PC-9 (cell line): ENCODE data around the gene CDK8. TPM values are rescaled to one million over a fixed set of nuclear protein-coding genes. Genes with fewer than 3 reads are reported as not detected.

ENCODE experiments used
- BruUV-seq: library from RNA; stranded (reverse); fragments of 400-500 nt; replicated peaks from 2 replicates; lab custom pipeline; 2021; lab: Mats Ljungman, UMichigan
- CTCF ChIA-PET: fragments of 300-600 bp; sonication (Branson Sonifier 250); formaldehyde crosslinking; loops from one replicate; lab custom pipeline; 2022; ENCODE audit warnings: antibody characterized with exemption; lab: Charles Lee
- POLR2A ChIA-PET: fragments of 300-600 bp; sonication (Branson Sonifier 250); formaldehyde crosslinking; loops from one replicate; lab custom pipeline; 2022; ENCODE audit warnings: antibody characterized with exemption; ENCODE audit not compliant: unreplicated experiment; lab: Charles Lee
- DNase-seq, 2 experiments: peaks; one replicate each; pipeline versions ENCODE4 v3.0.0 to v3.0.0-alpha.2; 2015 to 2022; ENCODE audit warnings: mixed read lengths in 1 of 2
- H2AFZ ChIP-seq: fragments of 200-600 bp; sonication (generic); 2 replicates; pipeline ENCODE4 v1.8.1; 2017; ENCODE audit warnings: antibody characterized with exemption
- H3F3A ChIP-seq: fragments of 200-600 bp; sonication (generic); 2 replicates; pipeline ENCODE4 v1.8.1; 2017; ENCODE audit warnings: antibody characterized with exemption, mild to moderate bottlenecking, low read depth; ENCODE audit not compliant: insufficient read depth
- H3K27ac ChIP-seq: fragments of 200-600 bp; sonication (generic); 2 replicates; pipeline ENCODE4 v1.6.1; 2016; ENCODE audit warnings: mixed run types
- H3K27me3 ChIP-seq: fragments of 200-600 bp; sonication (generic); 2 replicates; pipeline ENCODE4 v1.6.1; 2016; ENCODE audit warnings: low read depth, mixed run types; ENCODE audit not compliant: insufficient read depth
- H3K36me3 ChIP-seq: fragments of 200-600 bp; sonication (generic); 2 replicates; pipeline ENCODE4 v1.6.1; 2016; ENCODE audit warnings: low read depth, mixed run types
- H3K4me1 ChIP-seq: fragments of 200-600 bp; sonication (generic); replicated peaks from 2 replicates; pipeline ENCODE4 v1.6.1; 2016; ENCODE audit warnings: mixed run types; ENCODE audit not compliant: insufficient read depth
- H3K4me2 ChIP-seq: fragments of 200-600 bp; sonication (generic); 2 replicates; pipeline ENCODE4 v1.6.1; 2017; ENCODE audit warnings: mixed run types
- H3K4me3 ChIP-seq: fragments of 200-600 bp; sonication (generic); 2 replicates; pipeline ENCODE4 v1.6.1; 2016; ENCODE audit warnings: mixed run types
- H3K79me2 ChIP-seq: fragments of 200-600 bp; sonication (generic); 2 replicates; pipeline ENCODE4 v1.6.1; 2017; ENCODE audit warnings: low read depth, mixed run types
- H3K9me2 ChIP-seq: fragments of 200-600 bp; sonication (generic); 2 replicates; pipeline ENCODE4 v1.8.1; 2017; ENCODE audit warnings: mild to moderate bottlenecking; ENCODE audit not compliant: insufficient read depth
- H3K9me3 ChIP-seq: fragments of 200-600 bp; sonication (generic); 2 replicates; pipeline ENCODE4 v1.8.1; 2016; ENCODE audit warnings: low read depth; ENCODE audit not compliant: insufficient read depth
- H4K20me1 ChIP-seq: fragments of 200-600 bp; sonication (generic); 2 replicates; pipeline ENCODE4 v1.8.1; 2017; ENCODE audit not compliant: insufficient read depth
- CTCF ChIP-seq: fragments of 200-600 bp; sonication (generic); conservative IDR thresholded peaks from 2 replicates; pipeline ENCODE4 v1.6.1; 2017; ENCODE audit warnings: mixed run types, antibody characterized with exemption, mild to moderate bottlenecking, moderate library complexity
- EZH2 ChIP-seq: fragments of 200-600 bp; sonication (generic); IDR thresholded peaks from 2 replicates; pipeline ENCODE4 v1.8.0; 2017; ENCODE audit warnings: antibody characterized with exemption, low read depth
- intact Hi-C: fragments of 100-400 bp; cut with micrococcal nuclease; formaldehyde crosslinking; loops from one replicate; pipeline ENCODE4 v1.10.0; 2022; ENCODE audit not compliant: unreplicated experiment
- total RNA-seq: library from RNA; stranded (reverse); gene quantifications from 2 replicates; pipeline ENCODE4 v1.2.3, GENCODE V29; 2021

The CDK8 gene
- total RNA-seq, 1 experiment from 2014 or later: 14.8 TPM

GRCh38 chr13:26295812-26296211 lies 41.9 kb downstream of the CDK8 start:
- no peaks in the 10 kb centered on the region for H3F3A ChIP-seq
- ChIA-PET POLR2A (no interaction called here), CTCF (no interaction called here)
- peaks cover 50% of the 10 kb centered on the region for H3K79me2 ChIP-seq
- no peaks in the 10 kb centered on the region for H3K4me1 ChIP-seq
- no peak overlapping the region for H3K27ac ChIP-seq
- no peaks in the 10 kb centered on the region for H3K9me3 ChIP-seq
- no peaks in the 10 kb centered on the region for H3K27me3 ChIP-seq
- BruUV-seq: no TSS peak
- no peak overlapping the region for H3K4me2 ChIP-seq
- no peaks in the 10 kb centered on the region for H3K9me2 ChIP-seq
- 0 out of 2 replicates have a peak, but pooled peaks cover 12% of the 10 kb centered on the region for H4K20me1 ChIP-seq
- H2AFZ ChIP-seq: no peak overlapping the region
- DNase-seq: no peak
- intact Hi-C loops: no loop called here
- no peaks in the 10 kb centered on the region for H3K36me3 ChIP-seq
- H3K4me3 ChIP-seq: no peak overlapping the region
- TF ChIP-seq CTCF (no peak), EZH2 (no peak)

GRCh38 chr13:26299168-26299750 lies 45.3 kb downstream of the CDK8 start:
- POLR2A ChIA-PET: no interaction called here
- TF ChIP-seq CTCF: no peak
- no peak for TF ChIP-seq EZH2
- Histone ChIP-seq H3K9me2 (no peaks in the 10 kb centered on the region), H3F3A (no peaks in the 10 kb centered on the region), H3K27ac (no peak overlapping the region), H3K27me3 (no peaks in the 10 kb centered on the region), H3K4me1 (no peaks in the 10 kb centered on the region), H2AFZ (no peak overlapping the region), H3K4me3 (no peak overlapping the region), H3K36me3 (no peaks in the 10 kb centered on the region), H3K4me2 (no peak overlapping the region), H3K9me3 (no peaks in the 10 kb centered on the region), H4K20me1 (0 out of 2 replicates have a peak, but pooled peaks cover 16% of the 10 kb centered on the region), H3K79me2 (peaks cover 47% of the 10 kb centered on the region)
- CTCF ChIA-PET: no interaction called here
- BruUV-seq: no TSS peak
- DNase-seq: no peak
- intact Hi-C loops: no loop called here

- Histone ChIP-seq H3K36me3 (no peaks in the 10 kb centered on the region), H3K27ac (no peak overlapping the region), H4K20me1 (peaks cover 19% of the 10 kb centered on the region; the same call in 1 of the 2 replicates), H3K4me2 (no peak overlapping the region), H3K79me2 (peaks cover 38% of the 10 kb centered on the region), H3K9me3 (no peaks in the 10 kb centered on the region), H3K9me2 (no peaks in the 10 kb centered on the region), H3F3A (no peaks in the 10 kb centered on the region), H3K27me3 (no peaks in the 10 kb centered on the region), H3K4me1 (no peaks in the 10 kb centered on the region), H3K4me3 (no peak overlapping the region), H2AFZ (no peak overlapping the region)
- BruUV-seq: no TSS peak
- CTCF ChIA-PET: no interaction called here
- POLR2A ChIA-PET: no interaction called here
- DNase-seq: no peak
- intact Hi-C loops: no loop called here
- TF ChIP-seq CTCF (no peak), EZH2 (no peak)
These were observed 46.2 kb downstream of the CDK8 start for GRCh38 chr13:26300140-26300539.
